ENCODE results near the gene RCBTB2. TPM values are rescaled to one million over a fixed set of nuclear protein-coding genes. Genes with fewer than 3 reads are reported as not detected.

The RCBTB2 gene
- polyA plus RNA-seq, 1 experiment, result 9.5 TPM

- POLR2A ChIA-PET, result no interaction called here
- no peak for DNase-seq (ENCODE audit: low read depth)
- H3K36me3 ChIP-seq (ENCODE audit: control insufficient read depth, insufficient read depth, low read length), result no peaks in the 10 kb centered on the region
- H3K27me3 ChIP-seq (ENCODE audit: control insufficient read depth, insufficient read depth, low read length), result no peaks in the 10 kb centered on the region
- no peak for TF ChIP-seq CTCF (IDR thresholded peaks at IDR 0.05; ENCODE audit: insufficient read depth, low read depth, low read length)
- CTCF ChIA-PET, result no interaction called here
- no peak overlapping the region for H3K4me3 ChIP-seq (ENCODE audit: low read depth, low read length)
Measured at GRCh38 chr13:48446464-48446863, 86.4 kb downstream of the RCBTB2 start.

- no peak for DNase-seq (ENCODE audit: low read depth)
- ChIA-PET CTCF (no interaction called here), POLR2A (no interaction called here)
- Histone ChIP-seq H3K4me3 (ENCODE audit: low read depth, low read length) (no peak overlapping the region), H3K36me3 (ENCODE audit: control insufficient read depth, insufficient read depth, low read length) (no peaks in the 10 kb centered on the region), H3K27me3 (ENCODE audit: control insufficient read depth, insufficient read depth, low read length) (no peaks in the 10 kb centered on the region)
- no peak for TF ChIP-seq CTCF (IDR thresholded peaks at IDR 0.05; ENCODE audit: insufficient read depth, low read depth, low read length)
Measured at GRCh38 chr13:48443442-48444208, 89.3 kb downstream of the RCBTB2 start.

Other genes starting within 250 kb of the RCBTB2 start
- gene RB1, start 229.3 kb downstream of the RCBTB2 start, polyA plus RNA-seq (2011; rRNA removed), result 11.2 and 22.9 TPM in 2 replicates
- 4.4 and 12.7 TPM in 2 replicates for gene LPAR6, start 120.0 kb downstream of the RCBTB2 start, polyA plus RNA-seq (2011; rRNA removed)
- not detected in 2 replicates for gene CYSLTR2, start 120.8 kb upstream of the RCBTB2 start, polyA plus RNA-seq (2011; rRNA removed)